ENCODE results near the gene TRPM3. TPM values are rescaled to one million over a fixed set of nuclear protein-coding genes. Genes with fewer than 3 reads are reported as not detected.

The TRPM3 gene
- total and polyA plus RNA-seq, 2 donors (not counting 1 experiment from before 2014, with no cell fraction given), result not detected

DNA sequence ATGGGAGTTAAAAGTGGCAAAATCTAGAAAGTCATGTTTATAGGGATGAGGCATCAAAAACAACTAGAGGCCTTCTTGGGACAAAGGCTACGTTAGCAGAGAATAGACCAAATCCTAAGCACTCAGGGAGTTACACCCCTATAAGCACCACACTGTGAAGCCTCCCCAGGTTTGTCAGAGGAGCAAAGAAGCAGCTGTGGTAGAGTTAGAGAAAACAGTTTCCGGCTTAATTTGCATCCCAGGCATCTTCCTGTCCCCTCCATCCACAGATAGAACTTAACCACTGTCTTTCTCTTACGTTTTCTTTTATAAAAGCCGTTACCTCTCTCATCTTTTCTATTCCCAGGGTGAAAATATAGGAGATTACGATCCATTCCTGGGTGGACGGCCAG, 518.4 kb downstream of the TRPM3 start:
- Histone ChIP-seq H3K4me3 (ENCODE audit: control extremely low read depth in 1 of 5, extremely low read depth in 1 of 5, insufficient read depth in 1 of 5, low read depth in 2 of 5, low read length in 4 of 5) (no peak overlapping the region), H3K4me1 (ENCODE audit: control insufficient read depth in 2 of 2, insufficient read depth in 2 of 2, low read length in 2 of 2) (peaks cover 7 to 8% of the 10 kb centered on the region in 2 donors), H4K20me1 (ENCODE audit: control insufficient read depth, insufficient read depth, low read length, poor library complexity, severe bottlenecking) (no peaks in the 10 kb centered on the region), H3K36me3 (replicated peaks in 1 of 2; ENCODE audit: control extremely low read depth in 1 of 2, control insufficient read depth in 1 of 2, extremely low read depth in 1 of 2, insufficient read depth in 2 of 2, low read length in 1 of 2) (no peaks in the 10 kb centered on the region), H3K4me2 (replicated peaks; ENCODE audit: low read depth, low read length, poor library complexity, severe bottlenecking) (no peak overlapping the region), H3K27ac (ENCODE audit: low read length in 2 of 2) (no peak overlapping the region), H3K9ac (ENCODE audit: low read length) (no peak overlapping the region), H2AFZ (ENCODE audit: insufficient read depth, low read depth, low read length, poor library complexity, severe bottlenecking) (no peak overlapping the region), H3K79me2 (ENCODE audit: control insufficient read depth, insufficient read depth, low read length) (no peaks in the 10 kb centered on the region), H3K27me3 (replicated peaks in 1 of 4; ENCODE audit: control extremely low read depth in 1 of 4, control insufficient read depth in 3 of 4, insufficient read depth in 4 of 4, low read length in 3 of 4) (no peaks in the 10 kb centered on the region), H3K9me3 (ENCODE audit: control extremely low read depth in 1 of 3, control insufficient read depth in 2 of 3, insufficient read depth in 1 of 3, low read length in 2 of 3) (peaks cover 2 to 4% (median 2%) of the 10 kb centered on the region in 3 donors)
- POLR2A ChIA-PET, result interaction anchor here (0.6 to 1.1 kb wide), 2 partner anchors 41 to 184 kb away, joined by 6 to 8 read pairs; no protein-coding TSS in a partner anchor
- WGBS (ENCODE audit: insufficient coverage), result 94% methylated on average over 2 of the region's 6 CpGs
- CTCF ChIA-PET, result interaction anchor here (0.6 to 4.6 kb wide), 54 partner anchors 9 to 1549 kb away, joined by 3 to 80 read pairs (median 5); partner anchors contain the start of gene KLF9
- TF ChIP-seq, protein P1, sequence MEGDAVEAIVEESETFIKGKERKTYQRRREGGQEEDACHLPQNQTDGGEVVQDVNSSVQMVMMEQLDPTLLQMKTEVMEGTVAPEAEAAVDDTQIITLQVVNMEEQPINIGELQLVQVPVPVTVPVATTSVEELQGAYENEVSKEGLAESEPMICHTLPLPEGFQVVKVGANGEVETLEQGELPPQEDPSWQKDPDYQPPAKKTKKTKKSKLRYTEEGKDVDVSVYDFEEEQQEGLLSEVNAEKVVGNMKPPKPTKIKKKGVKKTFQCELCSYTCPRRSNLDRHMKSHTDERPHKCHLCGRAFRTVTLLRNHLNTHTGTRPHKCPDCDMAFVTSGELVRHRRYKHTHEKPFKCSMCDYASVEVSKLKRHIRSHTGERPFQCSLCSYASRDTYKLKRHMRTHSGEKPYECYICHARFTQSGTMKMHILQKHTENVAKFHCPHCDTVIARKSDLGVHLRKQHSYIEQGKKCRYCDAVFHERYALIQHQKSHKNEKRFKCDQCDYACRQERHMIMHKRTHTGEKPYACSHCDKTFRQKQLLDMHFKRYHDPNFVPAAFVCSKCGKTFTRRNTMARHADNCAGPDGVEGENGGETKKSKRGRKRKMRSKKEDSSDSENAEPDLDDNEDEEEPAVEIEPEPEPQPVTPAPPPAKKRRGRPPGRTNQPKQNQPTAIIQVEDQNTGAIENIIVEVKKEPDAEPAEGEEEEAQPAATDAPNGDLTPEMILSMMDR (IDR thresholded peaks at IDR 0.05), result no peak
- TF ChIP-seq EZH2 (IDR thresholded peaks at IDR 0.05; ENCODE audit: borderline replicate concordance, insufficient read depth, low read depth, low read length, poor library complexity, severe bottlenecking), result no peak
- H3K9me3 Mint-ChIP-seq (ENCODE audit: insufficient read depth), result peaks cover 4% of the 10 kb centered on the region
- no peak overlapping the region for H3K27ac Mint-ChIP-seq
- H3K27me3 Mint-ChIP-seq, result peaks cover 3% of the 10 kb centered on the region
- no peak overlapping the region for H3K4me3 Mint-ChIP-seq
- DNase-seq, result no peak
- no peak for ATAC-seq (ENCODE audit: low read depth)
- intact Hi-C loops (cut with micrococcal nuclease), result loop anchor here (2.0 to 10.0 kb wide), 3 partner anchors 48 to 491 kb away; no protein-coding TSS in a partner anchor
- peaks cover 13% of the 10 kb centered on the region for H3K4me1 Mint-ChIP-seq

DNA sequence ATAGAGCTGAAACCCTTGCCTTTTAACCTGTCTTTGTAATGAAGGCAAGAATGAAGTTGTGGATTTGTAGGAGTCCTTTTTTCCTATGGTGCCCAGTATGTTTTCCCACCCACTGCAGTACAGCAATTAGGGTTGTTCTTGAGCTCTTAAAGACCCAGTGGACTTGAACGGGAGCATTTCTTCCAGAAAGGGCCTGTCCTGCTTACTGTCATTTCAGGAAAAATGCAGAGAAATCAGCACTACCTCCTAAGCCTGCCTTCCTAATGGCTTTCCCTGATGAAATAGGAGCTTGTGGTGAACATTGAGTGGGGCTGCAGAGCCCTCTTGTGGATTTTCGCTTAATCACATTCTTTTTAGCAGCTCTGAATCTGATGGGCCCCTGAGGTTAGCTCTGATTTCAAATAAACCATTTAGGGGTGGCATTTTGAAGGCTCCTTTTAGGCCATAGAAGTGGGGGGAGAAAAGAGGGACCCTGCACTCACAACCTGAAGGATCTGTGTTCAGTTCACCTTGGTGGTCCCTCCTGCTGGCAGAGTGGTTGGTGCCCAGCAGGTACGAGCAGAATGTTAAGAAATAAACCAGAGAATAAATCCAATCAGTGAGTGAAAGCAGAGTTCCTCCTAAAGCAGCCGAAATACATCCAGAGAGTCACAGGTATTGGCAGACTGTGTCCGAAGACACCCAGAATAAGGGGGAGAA, 519.0 kb downstream of the TRPM3 start:
- ATAC-seq (ENCODE audit: low read depth) (peak; percentile 53), DNase-seq (peak; percentile 72)
- H4K20me1 ChIP-seq (ENCODE audit: control insufficient read depth, insufficient read depth, low read length, poor library complexity, severe bottlenecking), result no peaks in the 10 kb centered on the region
- H3K27me3 ChIP-seq (replicated peaks in 1 of 4; ENCODE audit: control extremely low read depth in 1 of 4, control insufficient read depth in 3 of 4, insufficient read depth in 4 of 4, low read length in 3 of 4), result no peaks in the 10 kb centered on the region
- H2AFZ ChIP-seq (ENCODE audit: insufficient read depth, low read depth, low read length, poor library complexity, severe bottlenecking), result no peak overlapping the region
- no peak overlapping the region for H3K4me3 ChIP-seq (ENCODE audit: control extremely low read depth in 1 of 5, extremely low read depth in 1 of 5, insufficient read depth in 1 of 5, low read depth in 2 of 5, low read length in 4 of 5)
- ChIA-PET CTCF (interaction anchor here (0.5 to 4.6 kb wide), 61 partner anchors 9 to 1549 kb away, joined by 3 to 80 read pairs (median 5); partner anchors contain the start of gene KLF9), POLR2A (interaction anchor here (0.6 to 1.1 kb wide), 2 partner anchors 40 to 183 kb away, joined by 6 to 8 read pairs; no protein-coding TSS in a partner anchor)
- WGBS (ENCODE audit: insufficient coverage), result 72% methylated on average over 4 of the region's 5 CpGs
- TF ChIP-seq EZH2 (IDR thresholded peaks at IDR 0.05; ENCODE audit: borderline replicate concordance, insufficient read depth, low read depth, low read length, poor library complexity, severe bottlenecking), result no peak
- TF ChIP-seq, protein P1 (IDR thresholded peaks at IDR 0.05), result peak; percentile 86
- H3K4me1 Mint-ChIP-seq, result peaks cover 7% of the 10 kb centered on the region
- no peak overlapping the region for H3K4me2 ChIP-seq (replicated peaks; ENCODE audit: low read depth, low read length, poor library complexity, severe bottlenecking)
- H3K27me3 Mint-ChIP-seq, result peaks cover 4% of the 10 kb centered on the region
- H3K4me1 ChIP-seq (ENCODE audit: control insufficient read depth in 2 of 2, insufficient read depth in 2 of 2, low read length in 2 of 2), result peaks cover 2% of the 10 kb centered on the region in 2 donors
- peaks cover 0 to 3% (median under 1%) of the 10 kb centered on the region in 3 donors for H3K9me3 ChIP-seq (ENCODE audit: control extremely low read depth in 1 of 3, control insufficient read depth in 2 of 3, insufficient read depth in 1 of 3, low read length in 2 of 3)
- no peak overlapping the region for H3K9ac ChIP-seq (ENCODE audit: low read length)
- H3K4me3 Mint-ChIP-seq, result no peak overlapping the region
- H3K36me3 ChIP-seq (replicated peaks in 1 of 2; ENCODE audit: control extremely low read depth in 1 of 2, control insufficient read depth in 1 of 2, extremely low read depth in 1 of 2, insufficient read depth in 2 of 2, low read length in 1 of 2), result no peaks in the 10 kb centered on the region
- H3K9me3 Mint-ChIP-seq (ENCODE audit: insufficient read depth), result no peaks in the 10 kb centered on the region
- H3K27ac ChIP-seq (ENCODE audit: low read length in 2 of 2), result no peak overlapping the region
- intact Hi-C loops (cut with micrococcal nuclease), result loop anchor here (1.0 to 10.0 kb wide), 6 partner anchors 48 to 490 kb away; no protein-coding TSS in a partner anchor
- no peak overlapping the region for H3K27ac Mint-ChIP-seq
- no peaks in the 10 kb centered on the region for H3K79me2 ChIP-seq (ENCODE audit: control insufficient read depth, insufficient read depth, low read length)
